ENCODE data around the gene FOXO4.

The FOXO4 gene

GRCh38 chrX:71082124-71082647 is 13.5 kb upstream of the FOXO4 start:
- H2AFZ ChIP-seq (ENCODE audit: low read length): no peak overlapping the region
- no peak overlapping the region for H3K4me2 ChIP-seq (ENCODE audit: insufficient read depth, low read length, poor library complexity, severe bottlenecking)
- H3K14ac ChIP-seq (ENCODE audit: low read length): no peak overlapping the region
- H3K36me3 ChIP-seq (replicated peaks in 1 of 2; ENCODE audit: control insufficient read depth in 2 of 2, insufficient read depth in 2 of 2, low read length in 2 of 2): no peaks in the 10 kb centered on the region
- H3K9me3 ChIP-seq (replicated peaks in 1 of 2; ENCODE audit: control insufficient read depth in 2 of 2, insufficient read depth in 1 of 2, low read depth in 1 of 2, low read length in 2 of 2): no peaks in the 10 kb centered on the region
- no peak overlapping the region for H2AK5ac ChIP-seq (ENCODE audit: low read depth, low read length)
- H3K9ac ChIP-seq (ENCODE audit: low read depth, low read length, poor library complexity): no peak overlapping the region
- H3K27ac ChIP-seq (replicated peaks; ENCODE audit: low read length): no peak overlapping the region
- H3K27me3 ChIP-seq (ENCODE audit: control insufficient read depth in 3 of 3, insufficient read depth in 3 of 3, low read depth in 1 of 3, low read length in 3 of 3): peaks cover 0 to 15% (median 0%) of the 10 kb centered on the region in 3 experiments
- H3K4me3 ChIP-seq (ENCODE audit: low read length in 2 of 2): no peak overlapping the region
- no peak overlapping the region for H3K18ac ChIP-seq (ENCODE audit: low read length)
- no peak overlapping the region for H3K4ac ChIP-seq (ENCODE audit: low read length)
- no peak overlapping the region for H2BK12ac ChIP-seq (ENCODE audit: low read length)
- no peaks in the 10 kb centered on the region for H3K4me1 ChIP-seq (ENCODE audit: control insufficient read depth in 2 of 2, insufficient read depth in 1 of 2, low read depth in 1 of 2, low read length in 2 of 2)
- H4K91ac ChIP-seq (ENCODE audit: low read depth, low read length, poor library complexity): no peak overlapping the region
- WGBS, 2 donors (ENCODE audit: extremely low coverage in 2 of 2, insufficient read length in 2 of 2, insufficient replicate concordance in 1 of 2): no CpG with 5 or more reads among the region's 5 CpGs
- no peak overlapping the region for H2BK5ac ChIP-seq (ENCODE audit: low read length)
- no peak overlapping the region for H4K8ac ChIP-seq (ENCODE audit: low read depth, low read length)
- H2BK15ac ChIP-seq (ENCODE audit: low read length): no peak overlapping the region
- no peaks in the 10 kb centered on the region for H3K79me1 ChIP-seq (ENCODE audit: low read depth, low read length)
- no peak for DNase-seq (ENCODE audit: low spot score)
- H3K23ac ChIP-seq (ENCODE audit: low read depth, low read length, poor library complexity): no peak overlapping the region
- no peak overlapping the region for H2BK120ac ChIP-seq (ENCODE audit: low read depth, low read length)

DNA sequence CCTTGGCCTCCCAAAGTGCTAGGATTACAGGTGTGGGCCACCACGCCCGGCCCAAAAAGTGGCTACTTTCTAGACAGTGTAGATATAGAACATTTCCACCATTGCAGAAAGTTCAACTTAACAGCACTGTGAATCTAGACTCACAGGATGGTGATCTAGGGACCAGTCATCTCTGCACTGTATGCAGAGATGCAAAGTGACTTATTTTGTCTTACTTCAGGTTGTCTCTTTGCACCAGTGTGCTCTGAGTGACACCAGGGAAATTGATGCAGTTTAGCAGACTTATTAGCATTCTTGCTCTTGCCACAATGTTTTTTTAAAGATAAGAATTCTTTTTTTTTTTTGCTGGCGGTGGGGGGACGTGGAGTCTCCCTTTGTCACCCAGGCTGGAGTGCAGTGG is 12.8 kb upstream of the FOXO4 start:
- Histone ChIP-seq H3K23ac (ENCODE audit: low read depth, low read length, poor library complexity) (no peak overlapping the region), H3K4ac (ENCODE audit: low read length) (no peak overlapping the region), H3K79me1 (ENCODE audit: low read depth, low read length) (no peaks in the 10 kb centered on the region), H3K27ac (replicated peaks; ENCODE audit: low read length) (no peak overlapping the region), H3K4me3 (ENCODE audit: low read length in 2 of 2) (no peak overlapping the region), H3K9ac (ENCODE audit: low read depth, low read length, poor library complexity) (no peak overlapping the region), H2AK5ac (ENCODE audit: low read depth, low read length) (no peak overlapping the region), H2BK12ac (ENCODE audit: low read length) (no peak overlapping the region), H2BK5ac (ENCODE audit: low read length) (no peak overlapping the region), H3K9me3 (replicated peaks in 1 of 2; ENCODE audit: control insufficient read depth in 2 of 2, insufficient read depth in 1 of 2, low read depth in 1 of 2, low read length in 2 of 2) (no peaks in the 10 kb centered on the region), H3K4me2 (ENCODE audit: insufficient read depth, low read length, poor library complexity, severe bottlenecking) (no peak overlapping the region), H2BK120ac (ENCODE audit: low read depth, low read length) (no peak overlapping the region), H3K36me3 (replicated peaks in 1 of 2; ENCODE audit: control insufficient read depth in 2 of 2, insufficient read depth in 2 of 2, low read length in 2 of 2) (no peaks in the 10 kb centered on the region), H3K4me1 (ENCODE audit: control insufficient read depth in 2 of 2, insufficient read depth in 1 of 2, low read depth in 1 of 2, low read length in 2 of 2) (no peaks in the 10 kb centered on the region), H2AFZ (ENCODE audit: low read length) (no peak overlapping the region), H3K27me3 (ENCODE audit: control insufficient read depth in 3 of 3, insufficient read depth in 3 of 3, low read depth in 1 of 3, low read length in 3 of 3) (peaks cover 0 to 15% (median 0%) of the 10 kb centered on the region in 3 experiments), H2BK15ac (ENCODE audit: low read length) (no peak overlapping the region), H3K14ac (ENCODE audit: low read length) (no peak overlapping the region), H3K18ac (ENCODE audit: low read length) (no peak overlapping the region), H4K8ac (ENCODE audit: low read depth, low read length) (no peak overlapping the region), H4K91ac (ENCODE audit: low read depth, low read length, poor library complexity) (no peak overlapping the region)
- WGBS, 2 donors (ENCODE audit: extremely low coverage in 2 of 2, insufficient read length in 2 of 2, insufficient replicate concordance in 1 of 2): no CpG with 5 or more reads among the region's 4 CpGs
- no peak for DNase-seq (ENCODE audit: low spot score)

DNA sequence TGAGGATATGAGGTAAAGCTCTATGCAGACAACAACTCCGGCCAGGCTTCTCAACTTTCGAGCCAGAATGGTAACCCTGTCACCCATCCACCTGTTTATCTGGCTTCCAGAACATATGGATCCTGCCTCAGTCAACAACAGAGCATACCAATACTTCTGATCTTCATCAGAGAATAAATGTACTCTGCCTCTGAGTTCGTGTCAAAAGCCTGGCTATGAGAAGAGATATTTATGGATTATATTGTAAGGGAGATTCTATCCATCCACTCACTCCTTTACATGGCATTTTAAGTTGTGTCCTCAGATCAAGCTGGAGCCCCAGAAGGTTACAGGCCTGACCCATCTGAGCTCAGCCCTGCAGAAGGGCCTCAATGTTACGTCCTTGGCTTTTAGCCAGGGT is 9.8 kb upstream of the FOXO4 start:
- Histone ChIP-seq H3K23ac (ENCODE audit: low read depth, low read length, poor library complexity) (no peak overlapping the region), H2AFZ (ENCODE audit: low read length) (no peak overlapping the region), H3K9me3 (replicated peaks in 1 of 2; ENCODE audit: control insufficient read depth in 2 of 2, insufficient read depth in 1 of 2, low read depth in 1 of 2, low read length in 2 of 2) (no peaks in the 10 kb centered on the region), H3K27me3 (ENCODE audit: control insufficient read depth in 3 of 3, insufficient read depth in 3 of 3, low read depth in 1 of 3, low read length in 3 of 3) (peaks cover 0 to 15% (median 0%) of the 10 kb centered on the region in 3 experiments), H3K27ac (replicated peaks; ENCODE audit: low read length) (no peak overlapping the region), H2BK120ac (ENCODE audit: low read depth, low read length) (no peak overlapping the region), H2AK5ac (ENCODE audit: low read depth, low read length) (no peak overlapping the region), H3K79me1 (ENCODE audit: low read depth, low read length) (no peaks in the 10 kb centered on the region), H3K9ac (ENCODE audit: low read depth, low read length, poor library complexity) (no peak overlapping the region), H4K8ac (ENCODE audit: low read depth, low read length) (no peak overlapping the region), H2BK15ac (ENCODE audit: low read length) (no peak overlapping the region), H4K91ac (ENCODE audit: low read depth, low read length, poor library complexity) (no peak overlapping the region), H3K14ac (ENCODE audit: low read length) (no peak overlapping the region), H3K4me1 (ENCODE audit: control insufficient read depth in 2 of 2, insufficient read depth in 1 of 2, low read depth in 1 of 2, low read length in 2 of 2) (no peaks in the 10 kb centered on the region), H2BK12ac (ENCODE audit: low read length) (no peak overlapping the region), H2BK5ac (ENCODE audit: low read length) (no peak overlapping the region), H3K36me3 (replicated peaks in 1 of 2; ENCODE audit: control insufficient read depth in 2 of 2, insufficient read depth in 2 of 2, low read length in 2 of 2) (no peaks in the 10 kb centered on the region), H3K4ac (ENCODE audit: low read length) (no peak overlapping the region), H3K4me3 (ENCODE audit: low read length in 2 of 2) (no peak overlapping the region), H3K18ac (ENCODE audit: low read length) (no peak overlapping the region), H3K4me2 (ENCODE audit: insufficient read depth, low read length, poor library complexity, severe bottlenecking) (no peak overlapping the region)
- no peak for DNase-seq (ENCODE audit: low spot score)
- WGBS, 2 donors (ENCODE audit: extremely low coverage in 2 of 2, insufficient read length in 2 of 2, insufficient replicate concordance in 1 of 2): no CpG with 5 or more reads among the region's 4 CpGs

DNA sequence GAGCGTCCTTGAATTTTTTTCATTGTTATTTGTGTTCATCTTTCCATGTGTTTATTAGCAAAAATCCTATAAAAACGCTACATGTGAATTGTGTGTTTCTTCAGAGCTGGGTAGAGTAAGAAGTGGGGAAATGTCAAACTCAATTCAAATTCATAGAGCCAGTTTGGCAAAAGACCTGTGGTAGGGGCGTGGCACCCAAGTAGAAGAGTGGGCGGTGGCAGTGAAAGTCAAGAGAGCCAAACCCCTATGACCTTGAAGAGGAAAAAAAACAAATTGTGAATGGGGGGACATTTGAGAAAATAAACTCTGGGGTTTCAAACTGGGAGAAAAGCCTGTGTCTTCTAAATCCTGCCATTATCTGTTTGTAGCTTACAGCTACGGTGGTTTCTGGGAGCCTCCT is 4.4 kb upstream of the FOXO4 start:
- H3K18ac ChIP-seq (ENCODE audit: low read length): no peak overlapping the region
- H2AK5ac ChIP-seq (ENCODE audit: low read depth, low read length): no peak overlapping the region
- WGBS, 2 donors (ENCODE audit: extremely low coverage in 2 of 2, insufficient read length in 2 of 2, insufficient replicate concordance in 1 of 2): no CpG with 5 or more reads among the region's 5 CpGs

More for the DNA sequence above, 4.4 kb upstream of the FOXO4 start:
- Histone ChIP-seq H2BK12ac (ENCODE audit: low read length) (no peak overlapping the region), H3K9me3 (replicated peaks in 1 of 2; ENCODE audit: control insufficient read depth in 2 of 2, insufficient read depth in 1 of 2, low read depth in 1 of 2, low read length in 2 of 2) (no peaks in the 10 kb centered on the region), H4K8ac (ENCODE audit: low read depth, low read length) (no peak overlapping the region), H2AFZ (ENCODE audit: low read length) (no peak overlapping the region), H4K91ac (ENCODE audit: low read depth, low read length, poor library complexity) (no peak overlapping the region), H3K79me1 (ENCODE audit: low read depth, low read length) (no peaks in the 10 kb centered on the region), H3K27me3 (ENCODE audit: control insufficient read depth in 3 of 3, insufficient read depth in 3 of 3, low read depth in 1 of 3, low read length in 3 of 3) (no peaks in the 10 kb centered on the region), H2BK5ac (ENCODE audit: low read length) (no peak overlapping the region), H3K27ac (replicated peaks; ENCODE audit: low read length) (no peak overlapping the region), H3K4me2 (ENCODE audit: insufficient read depth, low read length, poor library complexity, severe bottlenecking) (no peak overlapping the region), H3K4me3 (ENCODE audit: low read length in 2 of 2) (no peak overlapping the region), H2BK15ac (ENCODE audit: low read length) (no peak overlapping the region), H3K4ac (ENCODE audit: low read length) (no peak overlapping the region), H3K23ac (ENCODE audit: low read depth, low read length, poor library complexity) (no peak overlapping the region), H3K36me3 (replicated peaks in 1 of 2; ENCODE audit: control insufficient read depth in 2 of 2, insufficient read depth in 2 of 2, low read length in 2 of 2) (no peaks in the 10 kb centered on the region), H2BK120ac (ENCODE audit: low read depth, low read length) (no peak overlapping the region), H3K14ac (ENCODE audit: low read length) (no peak overlapping the region), H3K9ac (ENCODE audit: low read depth, low read length, poor library complexity) (no peak overlapping the region), H3K4me1 (ENCODE audit: control insufficient read depth in 2 of 2, insufficient read depth in 1 of 2, low read depth in 1 of 2, low read length in 2 of 2) (no peaks in the 10 kb centered on the region)
- DNase-seq (ENCODE audit: low spot score): no peak
